ENCODE data around the gene ACSS2. TPM values are rescaled to one million over a fixed set of nuclear protein-coding genes. Genes with fewer than 3 reads are reported as not detected.

ACSS2 gene
- total RNA-seq, 2 donors from 2014 or later: 37.4 to 44.2 TPM

DNA sequence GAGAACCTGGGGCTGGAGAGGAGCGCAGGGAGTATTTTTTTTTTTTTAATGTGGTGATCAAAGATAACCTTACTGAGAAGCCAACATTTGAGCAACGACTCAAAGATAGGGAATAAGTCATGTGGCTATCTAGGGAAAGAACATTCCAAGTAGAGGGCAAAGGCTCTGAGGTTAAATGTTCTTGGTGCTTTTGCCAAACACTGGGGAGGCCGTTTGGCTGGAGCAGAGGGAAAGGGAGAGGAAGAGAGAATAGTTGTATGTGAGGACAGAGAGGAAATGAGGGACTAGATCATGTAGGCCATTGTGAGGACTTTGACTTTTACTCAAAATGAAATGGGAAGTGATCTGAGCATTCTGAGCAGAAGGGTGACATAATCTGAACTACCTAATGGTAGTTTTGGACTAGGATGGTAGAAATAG is 27.8 kb downstream of the ACSS2 start:
- H3K36me3 ChIP-seq: no peaks in the 10 kb centered on the region
- H3K27ac ChIP-seq: no peak overlapping the region
- intact Hi-C loops (cut with DNase I): no loop called here
- no peaks in the 10 kb centered on the region for H3K4me1 ChIP-seq (replicated peaks)
- H3K4me3 ChIP-seq: no peak overlapping the region
- 59% methylated on average over 3 of the region's 3 CpGs for WGBS
- TF ChIP-seq POLR2AphosphoS5 (IDR thresholded peaks at IDR 0.05) (no peak), POLR2A (IDR thresholded peaks at IDR 0.05) (no peak), CTCF (IDR thresholded peaks at IDR 0.05) (no peak)
- H3K9me3 ChIP-seq: no peaks in the 10 kb centered on the region
- no peak for DNase-seq (ENCODE audit: low spot score)
- H3K27me3 ChIP-seq (replicated peaks; ENCODE audit: insufficient read depth): no peaks in the 10 kb centered on the region

DNA sequence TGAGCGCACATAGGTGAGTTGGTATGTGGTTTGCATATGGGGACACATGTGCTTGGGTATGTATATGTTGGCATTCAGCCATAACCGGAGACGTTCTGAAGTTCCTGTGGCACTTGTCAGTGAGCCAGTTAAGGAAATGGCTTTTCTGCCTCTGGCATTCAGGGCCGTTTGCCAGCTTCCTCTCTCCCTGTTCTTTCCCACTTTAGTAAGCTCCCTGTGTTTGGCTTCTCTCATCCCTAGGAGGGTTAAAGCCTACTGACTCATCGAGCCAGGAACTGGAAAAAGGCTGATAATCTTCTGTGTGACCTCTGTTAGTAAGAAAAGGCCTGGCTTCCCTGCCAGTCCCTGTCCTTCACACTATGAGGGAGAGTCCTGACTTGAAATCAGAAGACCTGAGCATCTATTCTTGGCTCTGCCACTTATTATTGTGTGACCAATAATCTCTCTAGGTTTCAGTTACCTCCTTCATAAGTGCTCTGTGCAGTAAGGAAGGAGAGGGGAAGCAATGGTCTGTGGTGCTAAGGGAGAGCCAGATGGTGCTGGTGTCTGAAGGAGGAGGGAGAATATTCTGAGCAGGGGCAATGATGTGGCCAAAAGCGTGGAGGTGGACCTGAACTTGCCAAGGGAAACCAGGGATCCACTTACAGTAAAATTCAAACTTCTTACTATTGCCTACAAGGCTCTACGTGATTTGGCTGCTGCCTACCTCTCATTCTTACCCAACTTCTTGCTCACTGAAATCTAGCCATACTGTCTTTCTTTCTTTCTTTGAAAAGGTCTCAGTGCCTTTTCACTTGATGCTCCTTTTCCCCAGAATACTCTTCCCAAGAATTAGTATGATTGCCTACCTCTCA is 31.4 kb downstream of the ACSS2 start:
- H3K4me3 ChIP-seq: no peak overlapping the region
- peak overlapping the region; percentile 33 to 50 for H3K27ac ChIP-seq
- no peaks in the 10 kb centered on the region for H3K36me3 ChIP-seq
- intact Hi-C loops (cut with DNase I): no loop called here
- no peaks in the 10 kb centered on the region for H3K4me1 ChIP-seq (replicated peaks)
- DNase-seq (ENCODE audit: low spot score): peak; percentile 17
- 27% methylated on average over 7 of the region's 7 CpGs for WGBS
- no peaks in the 10 kb centered on the region for H3K27me3 ChIP-seq (replicated peaks; ENCODE audit: insufficient read depth)
- TF ChIP-seq POLR2A (IDR thresholded peaks at IDR 0.05) (no peak), CTCF (IDR thresholded peaks at IDR 0.05) (no peak), POLR2AphosphoS5 (IDR thresholded peaks at IDR 0.05) (peak; percentile 40)
- no peaks in the 10 kb centered on the region for H3K9me3 ChIP-seq

DNA sequence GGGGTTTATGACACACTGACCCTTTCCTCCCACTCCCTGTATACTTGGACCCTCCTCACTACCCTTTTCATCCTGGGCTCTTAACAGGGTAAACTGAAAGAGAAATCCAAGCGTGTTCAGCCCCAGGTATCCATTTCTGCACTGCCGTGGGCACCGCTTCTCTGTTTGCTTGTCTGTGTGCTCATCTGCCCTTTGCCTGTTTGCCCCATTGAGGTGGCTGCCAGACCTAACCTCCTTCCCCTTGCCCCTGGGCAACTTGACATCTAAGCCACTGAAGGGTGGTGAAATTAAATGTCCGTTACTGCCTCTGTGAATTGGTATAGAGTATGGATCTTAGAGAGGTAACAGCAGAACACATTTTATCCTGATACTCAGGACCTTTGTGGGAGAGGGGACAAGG is 38.7 kb downstream of the ACSS2 start:
- intact Hi-C loops (cut with DNase I): no loop called here
- H3K27me3 ChIP-seq (replicated peaks; ENCODE audit: insufficient read depth): no peaks in the 10 kb centered on the region
- H3K4me3 ChIP-seq: no peak overlapping the region
- no peaks in the 10 kb centered on the region for H3K36me3 ChIP-seq
- no peaks in the 10 kb centered on the region for H3K9me3 ChIP-seq
- no peak for DNase-seq (ENCODE audit: low spot score)
- H3K4me1 ChIP-seq (replicated peaks): no peaks in the 10 kb centered on the region
- 87% methylated on average over 4 of the region's 4 CpGs for WGBS
- TF ChIP-seq CTCF (IDR thresholded peaks at IDR 0.05) (no peak), POLR2A (IDR thresholded peaks at IDR 0.05) (no peak), POLR2AphosphoS5 (IDR thresholded peaks at IDR 0.05) (no peak)
- H3K27ac ChIP-seq: no peak overlapping the region

DNA sequence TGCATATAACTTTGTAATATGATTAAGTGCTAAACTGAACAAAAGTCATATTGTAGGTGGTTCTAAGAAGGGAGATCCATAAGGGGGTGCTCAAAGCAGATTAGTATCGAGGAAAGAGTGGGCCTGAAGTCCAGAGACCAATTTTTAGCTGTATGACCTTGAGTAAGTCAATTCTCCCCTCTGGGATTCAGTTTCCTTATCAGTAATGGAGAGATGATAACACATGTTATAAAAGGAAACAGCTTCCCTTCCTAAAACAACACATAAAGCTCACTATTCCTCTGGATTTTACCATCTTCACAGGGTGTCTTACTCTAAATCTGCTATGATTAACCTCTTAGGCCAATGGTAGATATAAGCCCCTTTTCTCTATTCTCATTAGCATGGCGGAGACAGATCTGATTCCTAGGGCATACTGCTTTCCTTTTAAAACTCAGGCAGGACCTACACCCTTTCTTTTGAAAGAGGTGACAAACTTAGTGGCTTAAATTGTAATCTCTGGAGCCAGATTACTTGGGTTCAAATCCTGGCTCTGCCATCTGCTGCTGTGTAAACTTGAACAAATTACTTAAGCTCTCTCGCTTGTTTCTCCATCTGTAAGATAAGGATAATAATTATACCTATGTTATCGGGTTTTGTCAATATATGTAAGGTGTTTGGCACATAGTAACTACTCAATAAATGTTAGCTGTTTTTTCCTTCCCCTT is 39.5 kb downstream of the ACSS2 start:
- no peak for DNase-seq (ENCODE audit: low spot score)
- H3K36me3 ChIP-seq: no peaks in the 10 kb centered on the region
- WGBS: 90% methylated on average over 4 of the region's 4 CpGs
- no peak overlapping the region for H3K4me3 ChIP-seq
- TF ChIP-seq POLR2A (IDR thresholded peaks at IDR 0.05) (no peak), CTCF (IDR thresholded peaks at IDR 0.05) (no peak), POLR2AphosphoS5 (IDR thresholded peaks at IDR 0.05) (no peak)
- intact Hi-C loops (cut with DNase I): no loop called here
- no peaks in the 10 kb centered on the region for H3K9me3 ChIP-seq
- no peaks in the 10 kb centered on the region for H3K4me1 ChIP-seq (replicated peaks)
- H3K27me3 ChIP-seq (replicated peaks; ENCODE audit: insufficient read depth): no peaks in the 10 kb centered on the region
- no peak overlapping the region for H3K27ac ChIP-seq
